A673 (cell line): ENCODE measurements around the gene SLC45A1. TPM values are rescaled to one million over a fixed set of nuclear protein-coding genes. Genes with fewer than 3 reads are reported as not detected.

Source experiments
- BruUV-seq: library from RNA; stranded (reverse); fragments of 400-500 nt; replicated peaks from 2 replicates; lab custom pipeline; 2021; lab: Mats Ljungman, UMichigan
- CTCF ChIA-PET: fragments of 300-600 bp; sonication (Branson Sonifier 250); formaldehyde crosslinking; loops from one replicate; lab custom pipeline; 2022; ENCODE audit warnings: antibody characterized with exemption; lab: Charles Lee
- POLR2A ChIA-PET: fragments of 300-600 bp; sonication (Branson Sonifier 250); formaldehyde crosslinking; loops from one replicate; lab custom pipeline; 2022; ENCODE audit warnings: antibody characterized with exemption; ENCODE audit not compliant: low non-redundant PET; lab: Charles Lee
- DNase-seq: peaks from one replicate; pipeline ENCODE4 v3.0.0-alpha.2; 2015; ENCODE audit warnings: low spot score
- H3K27ac ChIP-seq: fragments of 200-600 bp; sonication (generic); 2 replicates; pipeline ENCODE4 v1.5.1; 2016; ENCODE audit warnings: mixed run types, low read depth, mild to moderate bottlenecking, mixed read lengths, antibody characterized with exemption, low read length; ENCODE audit not compliant: poor library complexity, severe bottlenecking
- H3K27me3 ChIP-seq: fragments of 200-600 bp; sonication (generic); replicated peaks from 2 replicates; pipeline ENCODE4 v1.6.1; 2017; ENCODE audit warnings: mixed run types, low read depth, mild to moderate bottlenecking, mixed read lengths, antibody characterized with exemption, low read length; ENCODE audit not compliant: insufficient read depth, poor library complexity
- H3K36me3 ChIP-seq: fragments of 200-600 bp; sonication (generic); 2 replicates; pipeline ENCODE4 v1.6.1; 2016; ENCODE audit warnings: mixed run types, mild to moderate bottlenecking, mixed read lengths, antibody characterized with exemption, low read length; ENCODE audit not compliant: insufficient read depth, poor library complexity, severe bottlenecking
- H3K4me1 ChIP-seq: fragments of 200-600 bp; sonication (generic); 2 replicates; pipeline ENCODE4 v1.6.1; 2017; ENCODE audit warnings: mixed run types, mild to moderate bottlenecking, mixed read lengths, antibody characterized with exemption, low read length; ENCODE audit not compliant: insufficient read depth, poor library complexity, severe bottlenecking
- H3K4me3 ChIP-seq: fragments of 200-600 bp; sonication (generic); 2 replicates; pipeline ENCODE4 v1.5.1; 2016; ENCODE audit warnings: low read depth, mixed run types, mild to moderate bottlenecking, mixed read lengths, low read length; ENCODE audit not compliant: poor library complexity, severe bottlenecking
- H3K9me3 ChIP-seq: fragments of 200-600 bp; sonication (generic); 2 replicates; pipeline ENCODE4 v1.6.1; 2016; ENCODE audit warnings: mixed run types, low read depth, mild to moderate bottlenecking, mixed read lengths, antibody characterized with exemption, low read length; ENCODE audit not compliant: poor library complexity, severe bottlenecking
- EZH2 ChIP-seq: fragments of 200-600 bp; sonication (generic); IDR thresholded peaks from 2 replicates; pipeline ENCODE4 v1.6.1; 2017; ENCODE audit warnings: borderline replicate concordance, low read depth, mild to moderate bottlenecking, mixed read lengths, antibody characterized with exemption, low read length; ENCODE audit not compliant: poor library complexity, severe bottlenecking
- intact Hi-C: fragments of 100-400 bp; cut with micrococcal nuclease; formaldehyde crosslinking; loops from one replicate; pipeline ENCODE4 v1.10.0; 2022; ENCODE audit not compliant: unreplicated experiment
- total RNA-seq: library from RNA; stranded (reverse); gene quantifications from 2 replicates; pipeline ENCODE4 v1.2.3, GENCODE V29; 2021
- TF ChIP-seq, protein P1 (sequence below): fragments of 300-800, 200-600 bp; sonication (generic); conservative IDR thresholded peaks from 2 replicates; pipeline ENCODE4 v1.5.1; 2017; ENCODE audit warnings: low read depth, mild to moderate bottlenecking, antibody characterized with exemption, low read length, moderate library complexity, mixed read lengths

The SLC45A1 gene
- total RNA-seq, 1 experiment from 2014 or later: 0.82 TPM

DNA sequence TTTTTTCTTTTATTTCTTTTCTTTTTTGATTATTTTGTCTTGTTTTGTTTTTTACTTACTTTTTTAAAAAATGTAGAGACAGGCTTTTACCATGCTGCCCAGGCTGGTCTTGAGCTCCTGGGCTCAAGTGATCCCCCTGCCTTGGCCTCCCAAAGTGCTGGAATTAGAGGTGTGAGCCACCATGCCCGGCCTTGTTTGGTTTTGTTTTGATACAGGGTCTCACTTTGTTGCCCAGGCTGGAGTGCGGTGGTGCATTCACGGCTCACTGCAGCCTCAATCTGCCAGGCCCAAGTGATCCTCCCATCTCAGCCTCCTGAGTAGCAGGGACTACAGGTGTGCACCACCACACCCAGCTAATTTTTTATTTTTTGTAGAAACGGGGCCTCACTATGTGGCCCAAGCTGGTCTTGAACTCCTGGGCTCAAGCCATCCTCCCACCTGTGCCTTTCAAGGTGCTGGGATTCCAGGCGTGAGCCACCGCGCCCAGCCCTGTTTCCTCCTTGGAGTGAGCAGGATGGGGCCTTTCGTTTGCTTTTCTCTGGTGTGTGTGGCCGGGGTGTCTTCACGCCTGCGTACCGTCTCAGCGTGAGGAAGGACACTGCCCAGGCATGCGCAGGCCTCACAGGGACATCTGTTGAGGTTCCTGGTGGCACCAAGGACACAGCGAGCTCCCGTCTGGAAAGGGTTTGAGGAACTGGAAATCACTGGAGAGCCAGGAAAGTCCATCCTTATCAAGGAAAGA lies 15.5 kb downstream of the SLC45A1 start:
- Histone ChIP-seq H3K27ac (no peak overlapping the region), H3K4me1 (no peaks in the 10 kb centered on the region), H3K4me3 (no peak overlapping the region), H3K27me3 (no peaks in the 10 kb centered on the region), H3K9me3 (no peaks in the 10 kb centered on the region), H3K36me3 (no peaks in the 10 kb centered on the region)
- no peak for DNase-seq
- ChIA-PET POLR2A (interaction anchor here (0.8 kb wide), 1 partner anchor 314 kb away, joined by 3 read pairs; no protein-coding TSS in a partner anchor), CTCF (interaction anchor here (2.0 kb wide), 1 partner anchor 19 kb away, joined by 12 read pairs; no protein-coding TSS in a partner anchor)
- intact Hi-C loops: no loop called here
- TF ChIP-seq, protein P1, sequence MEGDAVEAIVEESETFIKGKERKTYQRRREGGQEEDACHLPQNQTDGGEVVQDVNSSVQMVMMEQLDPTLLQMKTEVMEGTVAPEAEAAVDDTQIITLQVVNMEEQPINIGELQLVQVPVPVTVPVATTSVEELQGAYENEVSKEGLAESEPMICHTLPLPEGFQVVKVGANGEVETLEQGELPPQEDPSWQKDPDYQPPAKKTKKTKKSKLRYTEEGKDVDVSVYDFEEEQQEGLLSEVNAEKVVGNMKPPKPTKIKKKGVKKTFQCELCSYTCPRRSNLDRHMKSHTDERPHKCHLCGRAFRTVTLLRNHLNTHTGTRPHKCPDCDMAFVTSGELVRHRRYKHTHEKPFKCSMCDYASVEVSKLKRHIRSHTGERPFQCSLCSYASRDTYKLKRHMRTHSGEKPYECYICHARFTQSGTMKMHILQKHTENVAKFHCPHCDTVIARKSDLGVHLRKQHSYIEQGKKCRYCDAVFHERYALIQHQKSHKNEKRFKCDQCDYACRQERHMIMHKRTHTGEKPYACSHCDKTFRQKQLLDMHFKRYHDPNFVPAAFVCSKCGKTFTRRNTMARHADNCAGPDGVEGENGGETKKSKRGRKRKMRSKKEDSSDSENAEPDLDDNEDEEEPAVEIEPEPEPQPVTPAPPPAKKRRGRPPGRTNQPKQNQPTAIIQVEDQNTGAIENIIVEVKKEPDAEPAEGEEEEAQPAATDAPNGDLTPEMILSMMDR: no peak
- TF ChIP-seq EZH2: no peak
- no TSS peak for BruUV-seq

DNA sequence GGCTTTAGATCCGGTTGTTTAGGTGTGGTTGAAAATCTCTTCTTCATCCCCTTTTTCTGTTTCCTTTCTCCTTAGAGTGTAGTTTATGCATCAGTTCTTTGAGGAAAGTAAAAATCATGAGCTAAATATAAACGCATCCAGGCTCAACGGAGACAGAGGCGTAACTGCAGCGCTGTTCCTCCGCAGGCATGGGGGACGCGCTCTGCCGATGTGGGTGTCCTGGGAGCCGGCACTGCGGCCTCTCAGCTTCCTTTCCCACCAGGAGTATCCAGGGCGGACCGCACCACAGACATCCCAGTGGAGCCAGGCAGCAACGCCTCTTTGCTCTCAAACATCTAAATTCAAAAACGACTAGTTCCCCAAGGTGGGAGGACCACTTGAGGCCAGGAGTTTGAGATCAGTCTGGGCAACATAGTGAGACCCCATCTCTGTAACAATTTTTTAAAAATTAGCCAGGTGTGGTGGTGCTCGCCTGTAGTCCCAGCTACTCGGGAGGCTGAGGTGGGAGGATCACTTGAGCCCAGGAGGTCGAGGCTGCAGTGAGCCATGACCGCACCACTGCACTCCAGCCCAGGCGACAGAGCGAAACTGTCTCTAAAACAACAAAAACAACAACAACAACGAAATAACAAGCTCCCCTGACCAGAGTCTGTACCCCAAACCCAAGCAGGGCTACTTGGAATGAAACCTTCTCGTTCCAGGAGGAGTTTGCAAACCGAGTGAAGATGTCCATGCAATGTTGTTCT lies 16.4 kb downstream of the SLC45A1 start:
- Histone ChIP-seq H3K36me3 (no peaks in the 10 kb centered on the region), H3K27me3 (no peaks in the 10 kb centered on the region), H3K4me3 (no peak overlapping the region), H3K4me1 (no peaks in the 10 kb centered on the region), H3K27ac (no peak overlapping the region), H3K9me3 (no peaks in the 10 kb centered on the region)
- CTCF ChIA-PET: interaction anchor here (2.0 kb wide), 1 partner anchor 20 kb away, joined by 12 read pairs; no protein-coding TSS in a partner anchor
- intact Hi-C loops: no loop called here
- POLR2A ChIA-PET: interaction anchor here (0.8 kb wide), 1 partner anchor 315 kb away, joined by 3 read pairs; no protein-coding TSS in a partner anchor
- no peak for DNase-seq
- no TSS peak for BruUV-seq
- TF ChIP-seq, protein P1: no peak
- TF ChIP-seq EZH2: no peak

DNA sequence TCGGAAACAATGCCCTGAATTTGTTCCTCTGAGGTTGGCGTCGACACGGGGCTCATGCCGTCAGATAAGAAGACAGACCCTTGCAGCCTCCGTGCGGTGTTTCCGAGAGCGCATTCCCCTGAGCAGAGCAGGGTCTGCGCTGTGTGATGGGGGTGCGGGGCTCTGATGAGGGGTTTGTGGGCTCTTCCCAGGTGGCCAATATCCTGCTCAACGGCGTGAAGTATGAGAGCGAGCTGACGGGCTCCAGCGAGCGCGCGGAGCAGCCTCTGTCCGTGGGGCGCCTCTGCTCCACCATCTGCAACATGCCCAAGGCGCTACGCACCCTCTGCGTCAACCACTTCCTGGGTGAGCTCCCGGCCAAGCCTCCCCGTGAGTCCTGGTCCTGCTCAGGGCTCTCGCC lies 17.3 kb downstream of the SLC45A1 start:
- Histone ChIP-seq H3K27me3 (no peaks in the 10 kb centered on the region), H3K27ac (no peak overlapping the region), H3K4me3 (no peak overlapping the region), H3K4me1 (no peaks in the 10 kb centered on the region), H3K9me3 (no peaks in the 10 kb centered on the region), H3K36me3 (no peaks in the 10 kb centered on the region)
- DNase-seq: no peak
- ChIA-PET CTCF (no interaction called here), POLR2A (no interaction called here)
- BruUV-seq: no TSS peak
- intact Hi-C loops: no loop called here
- TF ChIP-seq, protein P1: no peak
- TF ChIP-seq EZH2: no peak
